ENCODE measurements around the gene STIM1.

DNA sequence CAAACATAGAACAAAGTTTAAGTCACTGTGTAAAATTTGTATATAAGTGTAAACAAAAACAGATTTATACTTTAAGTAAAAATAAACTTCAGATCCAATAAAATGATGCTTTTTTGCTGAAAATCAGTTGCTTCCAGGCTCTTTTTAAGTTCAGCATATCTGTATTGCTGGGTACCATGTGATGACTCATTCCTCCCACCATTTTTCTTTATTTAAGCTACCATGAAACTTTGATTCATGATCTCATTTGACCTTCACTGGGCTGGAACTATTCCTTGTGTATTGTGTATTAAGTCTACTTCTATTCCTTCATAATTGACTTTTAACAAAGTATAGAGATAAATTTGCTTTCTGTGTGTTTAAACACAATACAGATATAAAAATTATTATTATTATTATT, 192.9 kb downstream of the STIM1 start:
- TF ChIP-seq EZH2 (IDR thresholded peaks at IDR 0.05; ENCODE audit: borderline replicate concordance, low read depth, low read length, severe bottlenecking): no peak
- TF ChIP-seq, protein P1, sequence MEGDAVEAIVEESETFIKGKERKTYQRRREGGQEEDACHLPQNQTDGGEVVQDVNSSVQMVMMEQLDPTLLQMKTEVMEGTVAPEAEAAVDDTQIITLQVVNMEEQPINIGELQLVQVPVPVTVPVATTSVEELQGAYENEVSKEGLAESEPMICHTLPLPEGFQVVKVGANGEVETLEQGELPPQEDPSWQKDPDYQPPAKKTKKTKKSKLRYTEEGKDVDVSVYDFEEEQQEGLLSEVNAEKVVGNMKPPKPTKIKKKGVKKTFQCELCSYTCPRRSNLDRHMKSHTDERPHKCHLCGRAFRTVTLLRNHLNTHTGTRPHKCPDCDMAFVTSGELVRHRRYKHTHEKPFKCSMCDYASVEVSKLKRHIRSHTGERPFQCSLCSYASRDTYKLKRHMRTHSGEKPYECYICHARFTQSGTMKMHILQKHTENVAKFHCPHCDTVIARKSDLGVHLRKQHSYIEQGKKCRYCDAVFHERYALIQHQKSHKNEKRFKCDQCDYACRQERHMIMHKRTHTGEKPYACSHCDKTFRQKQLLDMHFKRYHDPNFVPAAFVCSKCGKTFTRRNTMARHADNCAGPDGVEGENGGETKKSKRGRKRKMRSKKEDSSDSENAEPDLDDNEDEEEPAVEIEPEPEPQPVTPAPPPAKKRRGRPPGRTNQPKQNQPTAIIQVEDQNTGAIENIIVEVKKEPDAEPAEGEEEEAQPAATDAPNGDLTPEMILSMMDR (IDR thresholded peaks at IDR 0.05; ENCODE audit: borderline replicate concordance, extremely low read depth, low read length, poor library complexity, severe bottlenecking): no peak

Measured in DND-41 (cell line).